NCI-H2227 (cell line): Measurements from ENCODE around the gene ME3.

ENCODE experiments used
- DNase-seq: peaks from one replicate; lab custom pipeline; 2025; ENCODE audit not compliant: unreplicated experiment; lab: John Stamatoyannopoulos, UW

Gene ME3

GRCh38 chr11:86519064-86519911 is 153.1 kb downstream of the ME3 start:
- no peak for DNase-seq

GRCh38 chr11:86518211-86518610 is 154.2 kb downstream of the ME3 start:
- no peak for DNase-seq

DNA sequence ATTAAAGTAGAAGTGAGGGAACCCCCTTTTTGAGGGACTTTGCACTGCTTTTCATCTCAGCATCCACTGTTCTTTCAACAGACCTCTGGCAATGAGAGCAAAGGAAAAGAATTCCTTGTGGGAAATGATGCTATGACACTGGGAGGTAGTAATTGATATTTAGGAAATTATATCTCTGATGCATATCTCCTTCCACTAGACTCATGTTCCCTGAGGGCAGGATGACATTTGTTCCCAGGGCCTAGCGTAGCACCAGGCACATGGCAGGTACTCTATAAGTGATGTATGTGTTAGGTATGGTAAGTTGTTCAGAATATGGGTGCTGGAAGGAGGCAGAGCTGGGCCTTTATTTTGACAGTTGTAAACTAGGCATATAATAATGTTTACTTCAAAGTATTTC is 154.9 kb downstream of the ME3 start:
- DNase-seq: no peak

DNA sequence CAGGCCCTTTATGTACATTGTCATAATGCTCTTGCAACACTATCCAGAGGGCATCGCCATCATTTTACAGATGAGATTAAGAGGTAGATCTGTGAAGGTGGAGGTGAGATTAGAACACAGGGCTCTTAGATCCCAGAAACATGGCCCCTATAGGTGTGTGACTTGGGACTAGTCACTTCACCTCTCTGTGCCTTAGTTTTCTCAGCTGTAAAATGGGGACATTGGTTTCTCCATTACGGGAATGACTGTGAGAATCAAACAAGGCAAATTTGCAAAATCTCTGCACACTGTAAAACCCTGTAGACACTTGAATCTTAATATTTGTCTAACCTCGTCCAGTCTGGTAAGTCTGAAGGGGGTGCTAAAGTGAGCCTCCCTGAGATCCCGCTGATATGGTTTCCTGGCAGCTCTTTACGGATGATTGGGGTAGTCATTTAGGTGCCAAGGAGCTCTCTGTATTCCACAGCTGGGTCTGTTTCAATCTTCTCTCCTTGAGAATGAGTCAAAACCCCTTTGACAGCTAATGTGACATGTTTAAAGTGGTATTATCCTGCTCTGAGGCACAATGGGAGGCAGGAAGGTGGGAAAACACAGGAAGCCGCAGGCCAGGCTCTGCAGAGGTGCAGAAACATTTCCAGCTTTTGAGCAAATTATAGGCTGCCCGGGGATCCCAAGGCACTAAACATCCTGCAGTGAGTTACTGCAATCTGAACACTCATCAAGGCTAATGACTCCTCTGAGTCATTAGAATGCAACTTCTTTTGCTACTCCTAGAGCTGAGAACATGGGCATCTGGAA is 156.9 kb downstream of the ME3 start:
- peak; percentile 69 for DNase-seq

DNA sequence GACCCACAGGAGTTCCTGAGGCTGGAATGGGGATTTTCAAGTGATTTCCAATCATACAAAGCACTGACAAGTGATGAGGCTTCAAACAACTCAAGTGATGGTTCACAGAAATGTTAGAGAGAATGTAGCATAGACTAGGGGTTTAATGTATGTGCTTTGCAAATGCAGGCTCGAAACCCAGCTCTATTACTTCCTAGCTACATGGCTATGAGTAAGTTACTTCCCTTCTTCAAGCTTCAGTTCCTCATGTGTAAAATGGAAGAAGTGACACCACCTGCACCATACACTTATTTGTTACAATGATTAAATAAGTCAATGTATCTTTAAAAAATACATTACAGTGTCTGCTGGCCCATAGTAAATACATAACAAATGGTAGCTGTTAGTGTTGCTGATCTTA is 158.0 kb downstream of the ME3 start:
- DNase-seq: no peak

DNA sequence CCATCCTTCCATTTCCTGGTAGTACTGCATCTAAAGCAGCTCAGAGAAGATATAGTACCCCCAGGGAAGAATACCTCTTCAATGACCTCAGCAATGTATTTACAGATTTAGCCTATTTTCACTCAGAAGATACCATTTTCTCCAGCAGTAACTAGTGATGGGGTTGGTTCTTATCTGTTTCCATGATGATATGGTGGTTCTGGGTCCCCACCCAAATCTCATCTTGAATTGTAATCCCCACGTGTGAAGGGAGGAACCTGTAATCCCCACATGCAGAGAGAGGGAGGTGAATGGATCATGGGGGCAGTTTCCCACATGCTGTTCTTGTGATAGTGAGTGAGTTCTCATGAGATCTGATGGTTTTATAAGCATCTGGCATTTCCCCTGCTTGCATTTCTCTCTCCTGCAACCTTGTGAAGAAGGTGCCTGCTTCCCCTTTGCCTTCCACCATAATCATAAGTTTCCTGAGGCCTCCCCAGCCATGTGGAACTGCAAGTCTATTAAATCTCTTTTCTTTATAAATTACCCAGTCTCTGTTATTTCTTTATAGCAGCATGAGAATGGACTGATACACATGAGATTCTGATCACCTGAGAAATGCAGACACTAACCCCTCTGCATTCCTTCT is 158.6 kb downstream of the ME3 start:
- no peak for DNase-seq

DNA sequence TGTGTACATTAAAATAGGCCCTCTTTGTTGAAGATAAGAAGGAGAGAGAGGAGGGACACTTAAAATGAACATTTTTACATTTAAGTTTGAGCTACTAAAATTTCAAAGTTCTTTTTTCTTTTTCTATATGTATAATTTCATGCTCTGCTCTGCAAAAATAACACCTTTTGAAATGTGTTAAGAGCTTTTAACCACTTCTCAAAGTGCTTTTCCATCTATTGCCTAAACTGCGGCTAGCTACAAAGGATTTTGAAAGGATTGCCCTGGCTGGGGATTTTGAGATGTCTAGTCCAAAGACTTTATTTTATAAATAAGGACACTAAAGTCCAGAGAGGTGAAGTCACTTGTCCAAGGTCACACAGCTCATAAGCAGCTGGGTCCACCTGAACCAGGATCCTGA is 159.3 kb downstream of the ME3 start:
- no peak for DNase-seq

DNA sequence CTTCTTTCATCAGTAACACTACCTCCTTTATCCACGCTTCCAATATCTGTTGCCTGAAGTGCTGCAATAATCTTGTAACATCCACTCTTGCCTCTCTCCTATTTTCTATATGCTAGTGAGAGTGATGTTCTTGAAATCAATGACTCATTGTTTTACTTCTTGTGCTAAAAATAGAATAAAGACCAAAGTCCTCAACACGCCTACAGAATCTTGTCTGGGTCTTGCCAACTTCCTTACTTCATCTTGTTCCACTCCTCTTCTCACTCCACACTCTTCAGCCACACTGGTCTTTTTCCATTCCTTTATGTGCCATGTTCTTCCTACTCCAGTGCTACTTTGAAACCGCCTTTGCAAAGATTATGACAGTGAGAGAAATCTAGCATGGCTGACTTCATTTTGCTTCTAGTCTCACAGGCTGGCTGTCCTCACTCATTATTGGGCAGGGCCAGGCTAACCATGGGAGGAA is 161.3 kb downstream of the ME3 start:
- DNase-seq: no peak

- DNase-seq: no peak
These were observed 161.7 kb downstream of the ME3 start for GRCh38 chr11:86510674-86511073.

DNA sequence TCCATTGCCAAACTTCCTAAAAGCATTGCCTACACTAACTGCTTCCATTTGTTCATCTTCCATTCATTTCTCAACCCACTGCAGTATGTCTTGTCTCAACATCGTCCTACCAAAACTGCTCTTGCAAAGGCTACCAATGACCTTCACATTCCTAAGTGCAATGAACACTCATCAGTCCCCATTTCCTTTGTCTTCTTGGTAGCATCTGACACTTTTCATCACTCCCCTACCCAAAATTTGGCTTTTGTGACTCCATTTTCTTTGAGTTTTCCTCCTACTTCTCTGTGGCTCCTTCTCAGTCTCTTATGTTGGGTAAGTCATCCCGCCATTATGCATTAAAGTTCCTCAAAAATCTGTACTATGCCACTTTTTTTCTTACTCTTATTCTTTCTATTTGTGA is 162.3 kb downstream of the ME3 start:
- no peak for DNase-seq

DNA sequence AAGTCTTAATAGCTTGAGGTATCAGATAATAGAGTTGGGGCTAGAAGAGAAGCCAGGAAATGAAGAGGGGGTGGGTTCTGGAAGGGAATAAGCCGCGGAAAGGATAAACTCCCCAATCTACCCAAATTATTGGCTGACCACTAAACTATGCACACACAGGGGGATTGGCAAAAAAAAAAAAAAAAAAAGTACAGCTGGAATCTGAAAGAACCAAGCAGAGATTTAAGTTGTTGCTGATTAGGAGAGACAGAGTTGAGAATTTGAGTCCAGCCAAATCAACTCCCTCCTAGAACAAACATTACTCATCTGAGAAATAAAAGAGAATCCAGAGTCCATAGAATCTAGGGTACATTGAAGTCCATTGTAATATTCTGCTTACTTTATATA is 162.8 kb downstream of the ME3 start:
- DNase-seq: no peak

DNA sequence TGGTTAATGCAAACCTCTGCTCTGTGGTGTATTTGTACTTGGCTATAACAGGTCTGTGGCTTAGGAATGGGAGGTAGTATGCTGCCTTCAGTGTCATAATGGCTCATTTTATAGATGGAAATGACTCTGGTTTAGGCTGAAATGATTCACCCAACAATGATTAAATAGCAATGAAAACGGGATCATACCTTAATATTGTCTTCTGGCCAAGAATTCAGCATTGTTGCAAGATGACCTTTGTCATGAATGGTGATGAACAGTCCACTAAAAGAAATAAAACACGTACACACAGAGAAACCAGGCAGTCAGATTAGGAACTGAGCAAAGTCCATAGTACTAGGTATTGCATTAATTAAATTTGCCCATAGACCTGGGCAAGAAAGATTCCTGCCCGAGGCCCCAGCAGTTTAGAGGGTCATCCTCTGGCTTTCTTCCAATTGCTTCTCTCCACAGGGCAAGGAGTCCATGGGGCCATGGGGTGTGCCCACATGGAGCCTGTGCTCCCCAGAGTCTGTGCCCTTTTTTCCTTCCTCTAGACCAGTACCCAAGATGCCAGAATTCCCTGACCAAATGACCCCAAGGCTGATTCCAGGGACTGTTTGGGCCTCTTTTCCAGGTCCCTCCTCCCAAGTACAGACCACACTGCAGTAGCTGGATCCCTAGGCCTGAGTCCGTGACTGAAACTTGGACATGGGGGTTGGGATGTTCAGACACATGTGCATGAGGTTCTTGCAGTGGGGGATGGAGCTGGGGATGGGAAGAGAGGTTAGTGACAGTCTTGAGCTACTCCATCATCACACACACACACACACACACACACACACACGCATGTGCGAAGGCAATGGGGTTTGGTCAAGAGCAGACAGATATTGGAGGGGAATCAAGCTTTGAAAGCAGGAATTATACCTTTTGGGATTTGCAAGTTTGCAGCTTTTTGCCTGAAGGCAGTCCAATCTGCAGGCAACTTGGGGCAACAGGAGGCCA is 163.5 kb downstream of the ME3 start:
- no peak for DNase-seq

GRCh38 chr11:86507249-86507845 is 165.1 kb downstream of the ME3 start:
- no peak for DNase-seq

GRCh38 chr11:86506235-86506634 is 166.2 kb downstream of the ME3 start:
- no peak for DNase-seq

DNA sequence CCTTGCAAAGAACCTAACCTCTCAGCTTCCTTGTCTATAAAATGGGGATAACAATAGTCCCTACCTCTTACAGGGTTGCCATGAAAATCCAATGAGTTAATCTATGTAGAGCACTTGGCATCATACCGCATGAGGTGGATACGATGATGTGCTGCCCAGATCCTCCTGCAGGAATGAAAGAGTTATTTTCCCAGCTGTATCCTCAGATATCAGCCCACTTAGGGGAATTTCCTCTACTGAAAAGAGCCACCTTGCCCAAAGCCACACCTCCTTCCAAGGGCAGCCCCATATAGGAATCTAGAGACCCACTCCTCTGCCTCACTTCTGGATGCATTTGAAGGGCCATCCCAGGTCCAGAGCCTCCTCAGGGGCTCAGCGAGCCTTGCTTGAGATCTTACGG is 169.3 kb downstream of the ME3 start:
- DNase-seq: no peak

DNA sequence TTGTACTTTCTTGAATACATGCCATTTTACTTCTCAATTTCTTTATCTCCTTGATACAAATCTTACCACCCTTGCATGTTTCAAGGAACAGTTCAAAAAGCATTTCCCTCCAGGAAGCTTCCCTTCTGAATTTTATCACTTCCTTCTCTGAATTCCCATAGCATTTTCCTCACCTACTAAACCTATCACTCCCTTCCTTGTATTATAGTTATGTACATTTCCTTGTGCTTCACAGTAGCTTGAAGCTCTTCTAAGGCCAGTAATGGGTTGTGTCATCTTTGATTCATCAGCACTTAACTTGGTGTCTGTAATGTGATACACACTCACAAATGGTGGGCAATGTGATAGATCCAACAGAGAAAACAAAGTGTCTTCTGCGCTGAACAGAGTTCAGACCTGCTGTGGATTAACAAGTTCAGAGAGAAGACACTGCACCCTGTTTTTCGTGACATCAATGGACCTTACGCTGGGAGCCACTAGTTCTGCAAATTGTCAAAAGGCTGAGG is 170.2 kb downstream of the ME3 start:
- no peak for DNase-seq

GRCh38 chr11:86500500-86501140 is 171.8 kb downstream of the ME3 start:
- no peak for DNase-seq

DNA sequence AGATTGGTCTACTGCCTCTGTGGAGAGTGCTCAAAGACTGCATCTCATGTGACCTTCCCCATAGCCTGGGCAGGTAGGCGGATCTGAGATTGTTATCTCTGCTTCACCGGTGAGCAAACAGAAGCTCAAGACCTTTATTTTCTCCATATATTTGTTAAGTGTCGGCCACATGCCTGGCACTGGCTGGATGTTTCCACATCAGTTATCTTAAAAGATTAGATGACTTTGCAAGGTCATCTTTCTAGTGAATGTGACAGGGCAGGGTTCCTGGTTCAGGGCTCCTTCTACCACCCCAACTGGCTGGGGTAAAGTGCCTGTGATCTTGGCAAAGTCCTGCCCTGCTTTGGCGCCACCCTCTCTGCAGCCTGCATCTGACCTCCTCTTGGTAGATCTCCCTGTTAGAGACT is 172.7 kb downstream of the ME3 start:
- DNase-seq: no peak

- DNase-seq: no peak
These were observed 174.6 kb downstream of the ME3 start for GRCh38 chr11:86497836-86498235.

- no peak for DNase-seq
These were observed 175.1 kb downstream of the ME3 start for GRCh38 chr11:86497310-86497709.
